HUES64 (cell line): ENCODE measurements around the gene SPRR1B.
"Not testable (repeated sequence)": the region's sequence is repeated elsewhere in the genome, so short reads cannot be mapped to it uniquely, and the experiment has no call there.

Experiments
- H3K27ac ChIP-seq: 2 replicates; pipeline ENCODE4 v1.7.0; 2013; ENCODE audit warnings: low read depth, low read length, inconsistent platforms
- H3K27me3 ChIP-seq: 2 replicates; pipeline ENCODE4 v1.6.1; 2013; ENCODE audit warnings: mild to moderate bottlenecking, low read length; ENCODE audit not compliant: insufficient read depth
- H3K36me3 ChIP-seq: 2 replicates; pipeline ENCODE4 v1.6.1; 2013; ENCODE audit warnings: mild to moderate bottlenecking, low read length; ENCODE audit not compliant: insufficient read depth
- H3K4me1 ChIP-seq: 2 replicates; pipeline ENCODE4 v1.6.1; 2013; ENCODE audit warnings: mild to moderate bottlenecking, low read length, moderate library complexity; ENCODE audit not compliant: insufficient read depth
- H3K4me3 ChIP-seq: 2 replicates; pipeline ENCODE4 v1.5.1; 2013; ENCODE audit warnings: mild to moderate bottlenecking, low read length, moderate library complexity
- H3K9ac ChIP-seq: 2 replicates; pipeline ENCODE4 v1.6.1; 2013; ENCODE audit warnings: mild to moderate bottlenecking, low read depth, low read length
- H3K9me3 ChIP-seq: 2 replicates; pipeline ENCODE4 v1.6.1; 2013; ENCODE audit warnings: low read depth, low read length; ENCODE audit not compliant: insufficient read depth
- WGBS: fragments of 150-250, 120-280 bp; methylation state at CpG from one replicate; pipeline ENCODE4 v1.1.7; 2013; ENCODE audit warnings: missing lambda C conversion rate; 5-methylcytosine and 5-hydroxymethylcytosine counted together

SPRR1B gene

DNA sequence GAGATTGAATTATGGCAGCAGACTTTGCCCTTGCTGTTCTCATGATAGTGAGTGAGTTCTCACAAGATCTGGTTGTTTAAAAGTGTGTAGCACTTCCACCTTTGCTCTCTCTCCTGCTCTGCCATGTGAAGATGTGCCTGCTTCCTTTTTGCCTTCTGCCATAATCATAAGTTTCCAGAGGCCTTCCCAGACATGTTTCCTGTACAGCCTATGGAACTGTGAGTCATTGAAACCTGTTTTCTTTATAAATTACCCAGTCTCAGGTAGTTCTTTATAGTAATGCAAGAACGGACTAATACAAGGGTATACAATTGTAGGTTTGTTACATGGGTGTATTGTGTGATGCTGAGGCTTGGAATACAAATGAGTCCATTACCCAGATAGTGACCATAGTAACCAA, 4.2 kb downstream of the SPRR1B start:
- Histone ChIP-seq H3K27ac (no peak overlapping the region), H3K27me3 (no peaks in the 10 kb centered on the region), H3K9ac (no peak overlapping the region), H3K36me3 (no peaks in the 10 kb centered on the region), H3K4me3 (no peak overlapping the region), H3K4me1 (no peaks in the 10 kb centered on the region), H3K9me3 (no peaks in the 10 kb centered on the region)
- 100% methylated on average over 1 of the region's 1 CpG for WGBS

GRCh38 chr1:153040950-153041631, 10.1 kb downstream of the SPRR1B start, which contains the start of gene SPRR2D:
SPRR2D (minus strand) TSS chr1:153041120; CDS start chr1:153040346, 774 bp downstream.
- no peak within 1 kb of the TSS for H3K4me3 ChIP-seq
- 64% methylated on average over 4 of the region's 4 CpGs for WGBS

GRCh38 chr1:153049211-153049610, 18.2 kb downstream of the SPRR1B start:
- Histone ChIP-seq H3K27me3 (no peaks in the 10 kb centered on the region), H3K9ac (no peak overlapping the region), H3K36me3 (no peaks in the 10 kb centered on the region), H3K4me3 (no peak overlapping the region), H3K27ac (no peak overlapping the region), H3K4me1 (no peaks in the 10 kb centered on the region), H3K9me3 (no peaks in the 10 kb centered on the region)
- WGBS, result 88% methylated on average over 2 of the region's 2 CpGs

More at GRCh38 chr1:153040950-153041631, 10.1 kb downstream of the SPRR1B start, which contains the start of gene SPRR2D:
- Histone ChIP-seq H3K4me1 (no peaks in the 10 kb centered on the region), H3K9ac (no peak within 1 kb of the TSS), H3K36me3 (no peaks in the 10 kb centered on the region), H3K27me3 (no peaks in the 10 kb centered on the region), H3K9me3 (no peaks in the 10 kb centered on the region), H3K27ac (no peak within 1 kb of the TSS)

DNA sequence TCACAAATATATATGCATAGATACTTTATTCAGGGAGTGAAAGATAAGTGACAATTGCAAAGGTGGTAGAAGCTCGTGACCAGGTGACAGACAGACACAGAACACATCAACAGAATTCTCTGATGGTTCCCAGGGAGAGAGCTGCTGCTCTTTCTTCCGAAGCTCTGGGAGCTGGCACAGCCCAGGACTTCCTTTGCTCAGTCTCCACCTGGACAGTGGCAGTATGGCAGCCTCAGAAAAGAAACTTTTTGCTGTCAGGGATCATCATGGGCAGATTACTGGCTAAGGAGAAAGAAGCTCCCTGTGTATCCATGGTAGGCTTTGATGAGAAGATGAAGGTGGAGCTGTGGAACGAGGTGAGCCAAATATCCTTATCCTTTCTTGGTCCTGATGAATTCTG, 25.1 kb downstream of the SPRR1B start:
- not testable (repeated sequence) for H3K9me3 ChIP-seq, H3K4me1 ChIP-seq, H3K27ac ChIP-seq, H3K36me3 ChIP-seq, H3K9ac ChIP-seq, H3K27me3 ChIP-seq, H3K4me3 ChIP-seq
- WGBS, result 65% methylated on average over 3 of the region's 3 CpGs

DNA sequence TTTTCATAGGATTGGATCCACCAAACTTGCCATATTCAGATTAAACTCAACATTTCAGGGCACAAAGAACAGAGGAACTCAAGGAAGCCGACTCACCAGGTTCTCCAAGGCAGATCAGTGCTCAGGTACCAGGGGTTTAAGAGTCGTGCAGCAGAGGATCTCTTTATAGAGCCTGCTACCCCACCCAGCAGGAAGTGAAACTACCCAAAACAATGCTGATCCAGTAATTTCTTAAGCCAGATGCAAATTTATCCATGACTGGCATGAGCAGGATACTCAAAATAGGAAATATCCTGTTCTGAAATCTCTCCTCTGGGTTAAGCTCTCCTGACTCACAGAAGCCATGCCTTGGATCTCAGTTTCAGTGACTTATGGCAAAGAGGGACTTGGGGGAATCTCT, 26.4 kb downstream of the SPRR1B start, which contains the start of gene SPRR2A:
Gene SPRR2A, minus strand, starts transcription at position 138 of the 400 bp plus-strand sequence. CDS start 777 bp downstream, outside the sequence.
- H3K9me3 ChIP-seq, result no peaks in the 10 kb centered on the region
- no peak within 1 kb of the TSS for H3K9ac ChIP-seq
- H3K4me3 ChIP-seq, result no peak within 1 kb of the TSS
- no peaks in the 10 kb centered on the region for H3K36me3 ChIP-seq
- no peaks in the 10 kb centered on the region for H3K27me3 ChIP-seq
- 70% methylated on average over 2 of the region's 2 CpGs for WGBS
- H3K4me1 ChIP-seq, result no peaks in the 10 kb centered on the region
- H3K27ac ChIP-seq, result no peak within 1 kb of the TSS

DNA sequence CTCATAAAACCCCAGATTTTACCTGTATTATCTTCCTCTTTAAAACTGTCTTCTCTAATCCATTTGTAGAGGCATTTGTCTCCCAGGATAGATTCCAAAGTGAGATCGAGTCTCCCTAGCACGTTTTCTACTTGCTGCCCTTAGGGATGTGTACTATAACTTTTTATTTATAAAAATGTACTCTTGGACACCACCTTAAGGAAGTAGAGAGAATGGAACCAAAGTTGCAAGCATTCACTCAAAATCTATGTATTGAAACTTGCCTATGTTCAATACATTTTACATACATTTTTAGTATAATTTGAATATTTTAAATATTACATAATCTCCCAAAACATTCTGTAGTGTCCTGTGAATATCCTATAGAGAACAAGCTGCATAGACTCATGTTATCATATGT, 27.2 kb downstream of the SPRR1B start:
- no peaks in the 10 kb centered on the region for H3K9me3 ChIP-seq
- H3K27ac ChIP-seq, result no peak overlapping the region
- no peak overlapping the region for H3K9ac ChIP-seq
- no peaks in the 10 kb centered on the region for H3K36me3 ChIP-seq
- H3K4me3 ChIP-seq, result no peak overlapping the region
- no peaks in the 10 kb centered on the region for H3K4me1 ChIP-seq
- no peaks in the 10 kb centered on the region for H3K27me3 ChIP-seq
- 100% methylated on average over 1 of the region's 2 CpGs for WGBS

DNA sequence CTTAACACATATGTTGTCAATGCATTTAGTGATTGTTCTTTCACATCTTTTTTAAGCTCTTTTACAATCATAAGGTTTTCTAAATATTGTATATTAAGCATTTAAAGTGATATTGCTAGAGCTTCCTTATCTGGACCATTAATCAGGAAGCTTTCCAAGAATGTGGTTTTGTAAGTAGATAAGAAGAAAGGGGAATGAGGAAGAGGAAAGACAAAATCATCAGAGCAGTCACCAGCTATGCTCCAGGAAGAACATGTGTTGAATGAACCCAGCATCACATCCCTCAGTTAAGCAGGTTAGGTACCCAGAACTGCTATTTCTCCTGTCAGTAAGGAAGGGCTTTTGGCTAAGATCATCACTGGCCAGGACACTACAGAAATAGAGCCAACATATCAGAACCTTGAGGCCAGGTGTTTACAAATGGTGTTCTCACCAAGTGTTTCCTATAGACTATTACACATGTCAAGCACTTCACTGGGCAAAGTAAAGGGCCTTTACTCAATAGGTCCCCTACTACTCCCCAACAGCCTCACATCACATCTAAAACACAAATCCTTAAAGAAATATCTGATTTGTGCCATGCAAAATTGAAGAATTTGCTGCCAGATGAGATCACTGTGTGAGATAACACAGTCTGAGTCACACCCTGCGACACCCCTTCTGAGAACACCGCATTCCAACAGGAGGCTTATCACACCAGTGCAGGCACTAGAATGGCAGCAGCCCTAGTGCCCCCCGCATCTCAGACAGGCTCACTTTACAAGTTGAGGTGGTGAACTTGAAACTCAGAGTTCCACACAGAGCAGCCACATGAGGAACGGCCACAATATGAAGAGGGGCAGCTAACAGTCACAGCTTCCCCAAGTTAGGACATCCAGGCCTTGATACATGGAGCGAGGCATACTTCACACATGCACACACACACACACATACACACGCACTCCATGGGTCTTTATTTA, 28.1 kb downstream of the SPRR1B start:
- Histone ChIP-seq H3K27me3 (no peaks in the 10 kb centered on the region), H3K9ac (no peak overlapping the region), H3K4me3 (no peak overlapping the region), H3K36me3 (no peaks in the 10 kb centered on the region), H3K9me3 (no peaks in the 10 kb centered on the region), H3K4me1 (no peaks in the 10 kb centered on the region), H3K27ac (no peak overlapping the region)
- WGBS, result 87% methylated on average over 6 of the region's 6 CpGs

- Histone ChIP-seq H3K27me3 (no peaks in the 10 kb centered on the region), H3K9ac (no peak overlapping the region), H3K36me3 (no peaks in the 10 kb centered on the region), H3K4me3 (no peak overlapping the region), H3K4me1 (no peaks in the 10 kb centered on the region), H3K9me3 (no peaks in the 10 kb centered on the region), H3K27ac (no peak overlapping the region)
- WGBS, result 58% methylated on average over 1 of the region's 2 CpGs
These were observed 39.2 kb downstream of the SPRR1B start for GRCh38 chr1:153070243-153070642.

GRCh38 chr1:153071511-153071910, 40.5 kb downstream of the SPRR1B start, which contains the start of gene SPRR2B:
SPRR2B (minus strand) TSS chr1:153071611; CDS start chr1:153070839, 772 bp downstream.
- Histone ChIP-seq H3K36me3 (no peaks in the 10 kb centered on the region), H3K9me3 (no peaks in the 10 kb centered on the region), H3K9ac (no peak within 1 kb of the TSS), H3K27ac (no peak within 1 kb of the TSS), H3K4me3 (no peak within 1 kb of the TSS), H3K27me3 (no peaks in the 10 kb centered on the region), H3K4me1 (no peaks in the 10 kb centered on the region)
- 42% methylated on average over 2 of the region's 2 CpGs for WGBS

- no peaks in the 10 kb centered on the region for H3K36me3 ChIP-seq
- H3K27me3 ChIP-seq, result no peaks in the 10 kb centered on the region
- H3K4me3 ChIP-seq, result no peak overlapping the region
- 88% methylated on average over 5 of the region's 5 CpGs for WGBS
- no peaks in the 10 kb centered on the region for H3K4me1 ChIP-seq
- H3K27ac ChIP-seq, result no peak overlapping the region
- no peaks in the 10 kb centered on the region for H3K9me3 ChIP-seq
- H3K9ac ChIP-seq, result no peak overlapping the region
These were observed 42.1 kb downstream of the SPRR1B start for GRCh38 chr1:153072806-153073726.
